Adrenal gland (tissue), 12 donors: ENCODE measurements around the gene SERPINB7. TPM values are rescaled to one million over a fixed set of nuclear protein-coding genes. Genes with fewer than 3 reads are reported as not detected.

Experiments
- DNase-seq, 7 donors: peaks; one replicate each; pipeline ENCODE4 v3.0.0-alpha.2; 2019 to 2020
- H3K27ac ChIP-seq, 5 donors: fragments of 200-600 bp; sonication (generic) in 4 of 5; 1 replicate in 3 of 5; 2 replicates in 2 of 5; pipeline versions ENCODE4 v1.5.1 to v1.8.0; 2016 to 2020; ENCODE audit warnings: mild to moderate bottlenecking in 1 of 5
- H3K27me3 ChIP-seq: fragments of 200-600 bp; 2 replicates; pipeline ENCODE4 v1.8.0; 2021
- H3K36me3 ChIP-seq, 2 donors: fragments of 200-600 bp; replicated peaks in 1 of 2; 1 replicate in 1 of 2; 2 replicates in 1 of 2; pipeline versions ENCODE4 v1.5.1 to v1.8.0; 2018 to 2022
- H3K4me1 ChIP-seq, 2 donors: fragments of 200-600 bp; replicated peaks in 1 of 2; 1 replicate in 1 of 2; 2 replicates in 1 of 2; pipeline versions ENCODE4 v1.5.1 to v1.8.0; 2018 to 2021
- H3K4me3 ChIP-seq, 4 donors: fragments of 200-600 bp; sonication (generic) in 3 of 4; one replicate each; pipeline ENCODE4 v1.5.1; 2016 to 2018
- H3K9me3 ChIP-seq, 3 donors: fragments of 200-600 bp; sonication (generic) in 1 of 3; replicated peaks in 1 of 3; 1 replicate in 2 of 3; 2 replicates in 1 of 3; pipeline versions ENCODE4 v1.5.1 to v1.8.0; 2016 to 2021
- POLR2A ChIP-seq, 2 donors: fragments of 450-650 bp; IDR thresholded peaks; one replicate each; pipeline ENCODE4 v1.6.1; 2017; ENCODE audit warnings: antibody characterized with exemption in 2 of 2, mild to moderate bottlenecking in 2 of 2, moderate library complexity in 1 of 2
- WGBS, 4 donors: extraction: QIAGEN DNeasy Blood & Tissue Kit in 2 of 4; methylation state at CpG; one replicate each; pipeline versions ENCODE4 v1.1.5 to v1.1.7; 2013 to 2017; 5-methylcytosine and 5-hydroxymethylcytosine counted together
- intact Hi-C, 2 donors: fragments of 100-400 bp; cut with DNase I; formaldehyde crosslinking; loops; one replicate each; pipeline versions ENCODE4 v1.14.1 to v1.15.0; 2022 to 2023
- polyA plus RNA-seq, 3 donors: library from polyadenylated mRNA; stranded (reverse); fragments of 200-250 nt in 2 of 3; fragments of 350-450 nt in 1 of 3; fragmentation: Illumina TruSeq in 1 of 3; extraction: RNeasy Lipid Tissue Mini Kit (QIAGEN cat#74804) in 1 of 3; gene quantifications; one replicate each; pipeline ENCODE4 v1.2.3, GENCODE V29; 2013 to 2014
- total RNA-seq, 9 donors: library from RNA; depleted of rRNA in 4 of 9; stranded (reverse); fragments of >200 nt in 4 of 9; fragments of 120-200 nt in 1 of 9; fragmentation: NEBNext Ultra II Directional in 1 of 9; extraction: Animal tissue kit (Norgen Biotek cat#: 25700) in 1 of 9; gene quantifications; one replicate each; pipeline versions ENCODE4 v1.1.0 to v1.2.4, GENCODE V29; 2013 to 2023
- TF ChIP-seq, protein P1 (sequence below), 6 experiments: fragments of 450-650 bp in 4 of 6; fragments of 200-600 bp in 2 of 6; sonication (generic) in 1 of 6; IDR thresholded peaks; 1 replicate in 5 of 6; 2 replicates in 1 of 6; pipeline versions ENCODE4 v1.5.1 to v1.8.0; 2016 to 2021; ENCODE audit warnings: antibody characterized with exemption in 6 of 6, mild to moderate bottlenecking in 2 of 6, moderate library complexity in 1 of 6
- donor health status: healthy with polysubstance abuse.
- donor health status: Bipolar disorder and iron deficiency.
- donor health status: DM: yes; HTN: yes; CAD: no.
- donor health status: DM: no; HTN: no; CAD: no.
- donor health status: DM: no; HTN: no; CAD: no.
- donor health status: DM: yes; HTN: yes; CAD: no.

Gene SERPINB7
- total and polyA plus RNA-seq, 12 donors: 0.11 TPM; not detected in 11

DNA sequence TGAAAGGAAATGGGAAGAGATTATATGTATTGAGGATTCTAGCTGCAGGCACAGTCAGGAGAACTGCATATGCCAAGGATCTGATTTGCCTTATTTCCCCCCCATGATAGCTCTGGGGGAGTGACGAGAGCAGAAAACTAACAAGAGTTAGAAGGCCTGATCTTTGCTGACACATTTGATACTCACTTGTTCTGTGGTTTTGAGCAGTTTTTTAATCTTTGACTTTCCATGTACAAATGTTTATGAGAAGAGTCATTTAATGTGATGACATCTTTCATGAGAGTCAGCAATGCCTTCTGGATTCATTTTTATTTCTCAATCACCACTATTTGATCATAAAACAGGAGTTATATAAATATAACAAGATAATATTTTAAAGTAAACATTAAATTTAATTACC is 12.7 kb upstream of the SERPINB7 start:
- DNase-seq: no peak
- no peaks in the 10 kb centered on the region for H3K9me3 ChIP-seq
- H3K4me1 ChIP-seq: no peaks in the 10 kb centered on the region
- no peaks in the 10 kb centered on the region for H3K27me3 ChIP-seq
- no peaks in the 10 kb centered on the region for H3K36me3 ChIP-seq
- 61 to 68% (median 66%) methylated on average over 1 of the region's 1 CpG for WGBS, 4 donors
- intact Hi-C loops: no loop called here
- H3K27ac ChIP-seq: no peak overlapping the region
- H3K4me3 ChIP-seq: no peak overlapping the region
- TF ChIP-seq, protein P1, sequence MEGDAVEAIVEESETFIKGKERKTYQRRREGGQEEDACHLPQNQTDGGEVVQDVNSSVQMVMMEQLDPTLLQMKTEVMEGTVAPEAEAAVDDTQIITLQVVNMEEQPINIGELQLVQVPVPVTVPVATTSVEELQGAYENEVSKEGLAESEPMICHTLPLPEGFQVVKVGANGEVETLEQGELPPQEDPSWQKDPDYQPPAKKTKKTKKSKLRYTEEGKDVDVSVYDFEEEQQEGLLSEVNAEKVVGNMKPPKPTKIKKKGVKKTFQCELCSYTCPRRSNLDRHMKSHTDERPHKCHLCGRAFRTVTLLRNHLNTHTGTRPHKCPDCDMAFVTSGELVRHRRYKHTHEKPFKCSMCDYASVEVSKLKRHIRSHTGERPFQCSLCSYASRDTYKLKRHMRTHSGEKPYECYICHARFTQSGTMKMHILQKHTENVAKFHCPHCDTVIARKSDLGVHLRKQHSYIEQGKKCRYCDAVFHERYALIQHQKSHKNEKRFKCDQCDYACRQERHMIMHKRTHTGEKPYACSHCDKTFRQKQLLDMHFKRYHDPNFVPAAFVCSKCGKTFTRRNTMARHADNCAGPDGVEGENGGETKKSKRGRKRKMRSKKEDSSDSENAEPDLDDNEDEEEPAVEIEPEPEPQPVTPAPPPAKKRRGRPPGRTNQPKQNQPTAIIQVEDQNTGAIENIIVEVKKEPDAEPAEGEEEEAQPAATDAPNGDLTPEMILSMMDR (IDR thresholded peaks at IDR 0.05): no peak
- no peak for TF ChIP-seq POLR2A (IDR thresholded peaks at IDR 0.05)

DNA sequence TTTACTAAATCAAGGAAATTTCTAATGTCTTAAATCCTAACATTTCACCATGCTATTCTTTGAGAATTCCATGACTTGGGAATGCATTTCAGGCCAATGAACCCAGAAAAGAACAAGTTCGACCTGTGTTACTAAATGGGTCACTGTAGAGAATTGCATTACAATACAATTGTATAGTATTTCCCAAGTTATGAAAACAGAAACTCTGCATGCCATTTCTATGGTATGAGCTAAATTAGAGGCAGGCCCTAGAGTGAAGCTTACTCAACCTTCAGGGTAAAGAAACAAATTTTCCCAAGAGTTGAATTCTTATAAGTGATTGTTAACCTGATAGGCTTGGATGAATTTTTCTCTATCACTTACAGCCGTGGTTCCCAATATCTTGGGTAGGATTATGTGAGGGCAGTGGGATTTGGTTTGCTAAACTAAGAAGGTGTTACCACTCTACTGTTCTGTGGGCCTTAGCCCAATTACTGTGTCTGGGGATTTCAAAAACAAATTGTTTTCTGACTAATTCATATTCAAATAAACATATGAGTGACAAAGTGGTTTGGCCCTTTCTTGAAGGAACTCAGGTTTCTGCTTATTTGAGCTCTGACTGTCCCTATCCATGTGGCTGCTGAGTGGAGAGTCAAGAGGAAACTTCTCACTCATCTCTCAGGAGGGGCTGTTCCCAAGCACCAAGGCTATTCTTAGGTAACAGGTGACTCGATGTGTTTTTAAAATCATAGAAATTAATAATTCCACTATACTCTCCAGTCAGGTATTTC is 11.2 kb upstream of the SERPINB7 start:
- 61 to 75% (median 69%) methylated on average over 3 of the region's 3 CpGs for WGBS, 4 donors
- no peak overlapping the region for H3K27ac ChIP-seq
- H3K27me3 ChIP-seq: no peaks in the 10 kb centered on the region
- TF ChIP-seq POLR2A (IDR thresholded peaks at IDR 0.05): no peak
- TF ChIP-seq, protein P1 (IDR thresholded peaks at IDR 0.05): no peak
- no peaks in the 10 kb centered on the region for H3K36me3 ChIP-seq
- intact Hi-C loops: no loop called here
- no peak overlapping the region for H3K4me3 ChIP-seq
- H3K4me1 ChIP-seq: no peaks in the 10 kb centered on the region
- DNase-seq: no peak
- H3K9me3 ChIP-seq: no peaks in the 10 kb centered on the region

DNA sequence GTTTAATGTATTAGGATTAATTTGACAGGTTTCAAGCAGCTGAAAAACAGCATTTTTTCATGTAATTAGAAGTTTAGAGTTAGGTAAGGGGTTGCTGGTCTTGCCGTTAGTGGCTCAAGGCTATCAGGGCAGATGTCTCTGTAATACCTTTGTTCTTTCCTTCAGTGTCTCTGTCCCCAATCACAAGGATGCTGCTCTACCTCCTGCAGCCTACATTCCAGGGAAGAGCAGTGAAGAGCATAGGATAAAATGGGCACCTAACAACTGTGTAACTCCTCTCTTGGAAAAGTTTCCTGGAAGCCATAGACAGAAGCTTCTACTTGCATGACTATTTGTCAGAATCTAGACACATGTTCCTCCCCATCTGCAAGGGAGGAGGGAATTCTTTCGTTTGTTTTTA is 9.4 kb upstream of the SERPINB7 start:
- 52 to 75% (median 58%) methylated on average over 2 of the region's 2 CpGs for WGBS, 4 donors
- no peaks in the 10 kb centered on the region for H3K36me3 ChIP-seq

DNA sequence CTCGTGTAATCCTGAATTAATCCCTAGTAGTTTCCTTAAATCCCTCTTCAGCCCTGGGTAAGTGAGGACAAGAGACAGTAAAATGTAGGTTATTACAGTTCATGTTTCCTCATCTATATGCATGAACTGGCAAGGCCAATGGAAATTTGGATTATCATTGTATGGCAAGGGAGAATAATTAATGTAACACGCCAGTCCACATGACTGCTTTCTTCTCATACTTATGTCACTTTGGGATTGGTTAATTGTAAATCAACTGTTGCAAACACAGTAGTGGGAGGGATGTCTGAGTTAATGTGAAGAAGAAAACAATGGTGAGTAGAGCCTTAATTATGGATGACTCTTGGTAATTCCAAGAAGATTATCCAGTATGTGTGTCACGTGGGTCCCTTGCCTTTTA is 1.7 kb upstream of the SERPINB7 start:
- H3K9me3 ChIP-seq: no peaks in the 10 kb centered on the region
- no peak overlapping the region for H3K4me3 ChIP-seq
- WGBS, 4 donors: 51 to 59% (median 58%) methylated on average over 3 of the region's 3 CpGs
- no peak overlapping the region for H3K27ac ChIP-seq
- H3K27me3 ChIP-seq: no peaks in the 10 kb centered on the region
- intact Hi-C loops: no loop called here
- no peak for DNase-seq
- no peak for TF ChIP-seq POLR2A (IDR thresholded peaks at IDR 0.05)
- TF ChIP-seq, protein P1 (IDR thresholded peaks at IDR 0.05): no peak
- H3K4me1 ChIP-seq: no peaks in the 10 kb centered on the region
- H3K36me3 ChIP-seq: no peaks in the 10 kb centered on the region

More for the DNA sequence above, 9.4 kb upstream of the SERPINB7 start:
- H3K27me3 ChIP-seq: no peaks in the 10 kb centered on the region
- H3K27ac ChIP-seq: no peak overlapping the region
- H3K4me3 ChIP-seq: no peak overlapping the region
- no peaks in the 10 kb centered on the region for H3K4me1 ChIP-seq
- no peak for DNase-seq
- TF ChIP-seq POLR2A (IDR thresholded peaks at IDR 0.05): no peak
- TF ChIP-seq, protein P1 (IDR thresholded peaks at IDR 0.05): no peak
- intact Hi-C loops: no loop called here
- H3K9me3 ChIP-seq: no peaks in the 10 kb centered on the region
